Measurements from ENCODE around the gene GALNT18.

The GALNT18 gene

DNA sequence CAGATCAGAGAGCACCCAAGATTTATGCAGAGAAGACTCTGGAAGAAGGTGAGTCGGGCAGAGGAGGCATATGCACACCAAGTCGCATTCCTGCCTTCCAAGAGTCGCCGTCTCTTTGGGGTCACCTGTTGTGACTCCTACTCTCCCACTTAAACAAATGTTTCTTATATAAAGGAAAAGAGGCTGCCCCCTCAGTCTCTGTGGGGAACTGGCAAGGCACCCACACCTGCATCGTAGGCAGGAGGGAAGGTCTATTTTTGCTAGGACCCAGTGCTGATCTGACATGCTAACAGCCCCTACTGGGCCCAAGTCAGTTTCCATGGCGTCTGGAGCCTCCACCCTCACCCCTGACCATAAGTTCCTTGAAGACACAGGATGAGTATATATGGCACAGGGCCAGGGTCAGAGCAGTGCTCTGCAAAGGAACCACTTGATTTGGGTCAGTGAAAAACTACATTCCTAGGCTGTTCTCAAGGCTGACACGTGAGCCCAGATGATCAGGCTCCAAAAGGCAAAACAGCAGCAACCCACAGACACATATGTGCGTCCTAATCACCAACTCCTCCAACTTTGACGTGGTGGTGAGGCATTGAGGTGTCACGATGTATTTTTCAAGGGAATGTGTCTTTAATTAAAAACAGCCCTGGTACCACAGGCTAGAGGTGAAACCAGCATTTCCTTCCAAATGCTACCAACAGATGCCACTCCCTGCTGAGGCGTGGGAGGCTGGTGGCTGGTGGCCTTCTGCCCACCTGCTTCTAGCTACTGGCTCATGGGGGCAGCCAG is 213.2 kb downstream of the GALNT18 start:
- DNase-seq (ENCODE audit: low spot score) = no peak

GRCh38 chr11:11407763-11408084 is 214.1 kb downstream of the GALNT18 start:
- no peak for DNase-seq (ENCODE audit: low spot score)

DNA sequence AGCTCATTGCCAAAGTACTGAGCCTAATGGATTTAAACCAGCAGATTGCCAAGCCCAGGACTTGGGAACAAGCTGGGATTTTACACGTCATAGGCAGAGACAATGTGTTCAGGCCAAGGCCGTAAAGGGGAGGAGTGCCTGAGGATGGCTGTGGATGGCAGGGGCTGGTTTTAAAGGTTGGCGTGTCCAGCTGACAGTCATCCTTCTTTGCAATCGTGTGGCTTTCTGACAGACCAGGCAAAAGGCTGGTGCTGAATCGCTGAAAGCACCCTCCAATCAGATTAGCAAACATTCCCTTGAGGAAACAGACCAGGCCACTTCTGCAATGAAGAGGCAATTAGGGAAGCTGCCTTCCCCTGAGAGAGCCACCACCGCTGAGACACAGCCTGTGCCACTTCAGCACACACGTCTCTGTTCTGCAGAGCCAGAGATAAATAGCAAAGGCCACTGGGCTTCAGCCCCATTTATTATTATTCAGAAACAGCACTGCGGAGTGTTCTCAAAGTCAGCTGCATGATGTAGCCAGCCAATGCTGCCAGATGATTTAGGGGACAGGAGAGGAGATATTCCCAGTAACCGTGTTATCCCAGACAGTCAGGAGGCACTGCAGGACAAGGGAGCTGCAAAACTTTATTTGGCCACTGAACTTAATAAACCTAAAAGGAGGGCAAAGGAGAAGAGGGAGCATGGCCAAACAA is 214.6 kb downstream of the GALNT18 start:
- DNase-seq (ENCODE audit: low spot score) = no peak

- DNase-seq (ENCODE audit: low spot score) = no peak
These were observed 215.2 kb downstream of the GALNT18 start for GRCh38 chr11:11406652-11407051.

DNA sequence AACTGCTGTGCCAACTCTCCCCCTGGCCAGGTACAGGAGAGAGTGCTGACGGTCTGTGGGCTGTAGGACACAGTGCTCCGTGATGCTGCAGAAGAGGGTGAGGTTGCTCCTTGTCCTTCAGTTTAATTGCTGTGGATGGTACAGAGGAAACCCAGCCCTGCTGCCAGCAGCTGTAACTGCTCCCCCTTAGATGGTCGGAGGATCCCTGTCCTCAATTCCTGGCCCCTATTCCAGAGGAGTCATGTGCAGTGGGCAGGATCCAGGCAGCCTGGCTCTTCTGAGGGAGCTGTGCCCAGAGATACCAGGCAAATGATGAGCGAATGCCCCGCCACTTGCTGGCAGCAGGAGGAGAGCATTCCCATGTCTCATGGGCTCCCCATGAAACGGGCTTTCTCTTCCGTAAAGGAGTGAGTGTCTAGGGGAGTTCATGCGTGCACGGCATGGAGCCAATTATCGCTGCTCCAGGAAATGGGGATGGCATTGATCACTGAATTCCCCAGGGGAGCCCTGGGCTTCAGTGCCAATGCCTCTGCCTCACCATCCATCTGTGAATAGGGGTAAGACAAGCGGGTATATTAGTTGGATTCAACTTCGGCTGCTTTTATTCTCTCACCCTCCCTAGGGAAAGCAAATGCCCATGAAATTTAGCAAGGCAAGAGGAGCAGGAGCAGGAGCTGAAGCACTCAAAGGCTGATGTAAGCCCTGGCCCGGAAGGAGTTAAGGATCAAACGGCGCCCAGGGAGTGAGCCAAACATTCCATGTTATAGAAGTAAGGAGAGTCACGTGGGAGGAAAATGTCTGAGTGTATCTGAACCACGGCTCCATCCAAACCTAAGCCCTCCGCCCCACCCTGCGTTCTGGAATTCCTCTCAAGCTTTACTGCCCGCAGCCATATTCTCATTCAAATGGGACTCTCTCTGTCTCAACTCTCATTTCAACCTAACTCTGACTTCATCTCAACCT is 217.8 kb downstream of the GALNT18 start:
- no peak for DNase-seq (ENCODE audit: low spot score)

GRCh38 chr11:11401960-11402535 is 219.8 kb downstream of the GALNT18 start:
- no peak for DNase-seq (ENCODE audit: low spot score)

- no peak for DNase-seq (ENCODE audit: low spot score)
These were observed 221.1 kb downstream of the GALNT18 start for GRCh38 chr11:11400635-11401232.

DNA sequence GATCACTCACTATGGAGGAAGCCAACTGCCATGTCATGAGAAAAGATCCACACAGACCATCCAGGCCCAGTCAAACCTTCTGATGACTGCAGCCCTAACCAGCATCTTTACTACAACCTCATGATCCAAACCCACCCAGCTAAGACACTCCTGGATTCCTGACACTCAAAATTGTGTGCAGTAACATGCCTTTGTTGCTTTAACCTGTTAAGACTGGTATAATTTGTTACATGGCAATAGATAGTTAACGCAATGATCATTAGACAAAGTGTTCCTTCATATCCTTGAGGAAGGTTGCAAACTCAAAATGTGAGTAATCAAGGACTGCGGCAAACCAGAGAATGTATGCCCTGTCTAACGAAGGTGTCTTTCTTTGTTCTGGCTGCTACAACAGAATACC is 221.7 kb downstream of the GALNT18 start:
- DNase-seq (ENCODE audit: low spot score) = no peak

- no peak for DNase-seq (ENCODE audit: low spot score)
These were observed 224.0 kb downstream of the GALNT18 start for GRCh38 chr11:11397781-11398180.

DNA sequence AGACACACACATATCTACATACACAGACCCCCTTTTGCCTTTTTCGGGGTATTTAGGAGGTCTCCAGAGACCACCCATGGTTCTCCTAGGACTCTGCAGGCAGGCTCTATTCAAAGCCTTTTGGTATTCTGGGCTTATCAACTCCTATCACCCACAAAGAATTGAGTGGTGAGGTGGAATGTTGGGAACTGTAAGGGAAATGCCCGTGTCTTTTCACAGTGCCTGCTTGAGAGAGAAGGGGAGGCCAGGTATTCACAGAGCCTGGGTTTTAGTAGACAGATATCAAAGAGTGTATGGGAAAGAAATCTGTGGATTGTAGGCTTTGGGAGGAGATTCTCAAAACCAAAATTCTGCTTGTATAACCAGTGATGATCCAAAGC is 224.8 kb downstream of the GALNT18 start:
- no peak for DNase-seq (ENCODE audit: low spot score)

DNA sequence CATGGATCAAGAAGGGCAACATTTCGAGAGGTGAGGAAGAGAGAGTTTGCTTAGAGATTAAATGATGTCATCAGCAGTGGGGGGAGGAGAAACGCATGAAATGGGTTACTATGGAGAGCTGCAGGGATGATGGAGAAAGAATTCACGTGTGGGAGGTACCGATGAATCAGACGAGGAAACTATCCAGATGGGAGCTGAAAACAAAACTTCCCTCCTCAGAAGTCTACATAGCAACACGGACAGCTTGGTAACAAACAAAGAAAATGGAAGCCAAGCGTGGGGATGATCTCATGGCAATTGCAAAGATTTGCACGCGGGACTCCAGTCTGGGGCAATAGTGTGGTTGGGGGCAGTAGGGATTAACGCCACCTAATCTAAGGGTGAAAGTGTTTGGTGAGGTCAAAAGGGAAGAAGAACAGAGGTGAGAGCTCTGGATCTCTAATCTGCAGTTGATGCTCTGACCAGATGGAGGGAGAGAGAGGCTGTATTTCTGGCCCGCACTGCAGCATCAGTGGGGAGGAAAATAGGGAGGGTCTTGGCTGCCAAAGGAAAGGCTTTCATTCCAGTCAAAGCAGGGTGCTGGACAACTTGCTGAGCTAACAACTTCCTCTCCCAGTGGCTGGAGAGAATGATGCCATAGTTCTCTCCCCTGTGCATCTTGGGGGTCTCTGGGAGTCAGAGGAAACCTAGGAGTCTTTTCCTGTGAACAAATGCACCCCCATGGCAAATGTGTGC is 225.3 kb downstream of the GALNT18 start:
- no peak for DNase-seq (ENCODE audit: low spot score)

GRCh38 chr11:11395126-11395525 is 226.7 kb downstream of the GALNT18 start:
- no peak for DNase-seq (ENCODE audit: low spot score)

- DNase-seq (ENCODE audit: low spot score) = no peak
These were observed 227.6 kb downstream of the GALNT18 start for GRCh38 chr11:11394241-11394640.

- no peak for DNase-seq (ENCODE audit: low spot score)
These were observed 229.9 kb downstream of the GALNT18 start for GRCh38 chr11:11391796-11392463.

GRCh38 chr11:11391169-11391568 is 230.6 kb downstream of the GALNT18 start:
- no peak for DNase-seq (ENCODE audit: low spot score)

DNA sequence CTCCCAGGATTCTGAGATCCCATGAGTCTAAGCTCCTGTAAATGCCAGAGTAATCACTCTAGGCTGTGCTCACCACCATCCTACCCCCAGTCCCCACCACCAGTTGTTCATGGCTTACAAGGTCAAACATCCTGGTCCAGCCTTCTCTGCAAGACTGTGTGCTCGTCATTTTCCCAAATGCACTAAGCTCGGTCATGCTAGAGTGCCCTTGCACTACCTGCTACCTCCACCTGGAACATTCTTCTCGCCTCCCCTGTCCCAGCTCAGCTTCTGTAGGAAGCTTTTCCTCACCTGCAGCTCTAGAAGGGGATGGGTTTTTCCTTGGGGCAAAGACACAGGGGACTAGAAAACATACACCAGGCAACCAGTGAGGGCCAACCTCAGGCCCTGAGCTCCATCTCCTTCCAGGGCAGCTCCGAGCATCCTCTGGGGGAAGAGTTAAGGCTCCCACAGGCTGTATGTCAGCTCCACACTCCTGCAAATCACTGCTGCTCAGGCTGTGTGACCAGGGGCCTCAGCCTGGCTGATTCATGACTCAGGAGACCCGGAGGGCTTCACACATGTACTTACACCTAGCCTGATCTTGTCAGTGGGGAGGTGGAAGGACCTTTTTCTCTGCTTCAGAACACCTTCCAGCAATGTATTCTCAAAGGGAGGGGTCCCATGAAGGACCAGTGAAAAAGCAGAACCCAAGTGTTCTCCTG is 231.6 kb downstream of the GALNT18 start:
- DNase-seq (ENCODE audit: low spot score) = no peak

GRCh38 chr11:11389238-11389637 is 232.6 kb downstream of the GALNT18 start:
- DNase-seq (ENCODE audit: low spot score) = no peak

DNA sequence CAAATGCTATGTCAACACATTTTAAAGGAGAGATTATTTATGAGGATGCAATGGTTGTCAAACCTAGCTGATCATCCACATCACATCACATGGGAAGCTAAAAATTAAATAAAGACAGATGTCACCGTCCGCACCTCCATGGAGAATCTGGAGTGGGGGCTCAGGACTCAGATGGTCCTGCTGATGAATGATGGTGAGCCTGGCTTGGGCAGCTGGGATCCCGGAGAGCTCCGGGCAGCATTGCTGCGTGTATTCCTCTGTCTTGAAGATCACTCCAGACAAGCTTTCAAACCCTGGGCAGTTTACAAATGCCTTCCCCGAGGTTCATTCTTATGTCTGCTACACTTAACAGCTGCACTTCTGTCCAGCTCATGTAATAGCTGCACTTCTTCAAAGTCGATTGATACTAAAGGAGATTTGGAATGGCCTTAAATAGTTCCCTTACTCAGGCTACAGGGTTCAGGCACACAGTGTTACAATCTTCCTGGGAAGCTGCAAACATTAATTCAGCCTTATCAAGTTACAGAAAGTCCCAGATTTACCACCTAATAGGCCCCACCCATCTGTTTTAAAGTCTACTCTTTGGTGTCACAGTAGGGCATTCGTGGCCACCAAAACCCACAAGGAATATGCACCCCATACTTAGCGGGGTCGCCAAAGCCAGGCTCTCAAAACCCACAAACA is 234.0 kb downstream of the GALNT18 start:
- DNase-seq (ENCODE audit: low spot score) = no peak

DNA sequence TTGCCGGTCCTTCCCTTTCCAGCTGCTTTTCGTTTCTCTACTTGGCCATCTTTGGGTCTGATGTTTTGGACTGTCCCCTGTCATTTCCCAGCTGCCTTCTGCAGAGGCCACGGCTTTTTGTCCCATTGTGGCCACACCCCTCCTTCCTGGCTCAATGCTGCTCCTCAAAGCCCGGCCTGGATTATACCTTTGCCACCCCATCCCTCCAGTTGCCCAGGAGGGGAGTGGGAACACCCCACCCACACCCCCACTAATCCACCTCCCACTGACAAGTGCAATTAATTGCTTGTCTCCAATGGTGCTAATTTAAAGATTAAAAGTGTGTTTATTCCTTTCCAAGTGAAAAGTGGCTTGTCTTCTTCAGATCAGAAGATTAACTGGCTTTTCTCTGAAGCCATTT is 234.6 kb downstream of the GALNT18 start:
- DNase-seq (ENCODE audit: low spot score) = no peak

Measured in germinal center (tissue), 1 donor.